ENCODE data around the gene CUL9. TPM values are rescaled to one million over a fixed set of nuclear protein-coding genes. Genes with fewer than 3 reads are reported as not detected.

The CUL9 gene
- total RNA-seq, 1 donor from 2014 or later: 42.1 TPM

GRCh38 chr6:43192911-43193310 is 10.9 kb downstream of the CUL9 start:
- DNase-seq (ENCODE audit: extremely low read depth, low read depth, low spot score): no peak

GRCh38 chr6:43193929-43194328 is 11.9 kb downstream of the CUL9 start:
- no peak for DNase-seq (ENCODE audit: extremely low read depth, low read depth, low spot score)

GRCh38 chr6:43196337-43196736 is 14.3 kb downstream of the CUL9 start:
- no peak for DNase-seq (ENCODE audit: extremely low read depth, low read depth, low spot score)

- DNase-seq (ENCODE audit: extremely low read depth, low read depth, low spot score): no peak
These were observed 17.9 kb downstream of the CUL9 start for GRCh38 chr6:43199912-43200311.

GRCh38 chr6:43200541-43200940 is 18.5 kb downstream of the CUL9 start:
- DNase-seq (ENCODE audit: extremely low read depth, low read depth, low spot score): no peak

- DNase-seq (ENCODE audit: extremely low read depth, low read depth, low spot score): no peak
These were observed 20.5 kb downstream of the CUL9 start for GRCh38 chr6:43202451-43202850.

GRCh38 chr6:43203029-43203717 is 21.2 kb downstream of the CUL9 start:
- DNase-seq (ENCODE audit: extremely low read depth, low read depth, low spot score): no peak

GRCh38 chr6:43203718-43204095 is 21.7 kb downstream of the CUL9 start:
- DNase-seq (ENCODE audit: extremely low read depth, low read depth, low spot score): no peak

- DNase-seq (ENCODE audit: extremely low read depth, low read depth, low spot score): no peak
These were observed 22.5 kb downstream of the CUL9 start for GRCh38 chr6:43204271-43205105.

- DNase-seq (ENCODE audit: extremely low read depth, low read depth, low spot score): no peak
These were observed 23.9 kb downstream of the CUL9 start for GRCh38 chr6:43205849-43206248.

GRCh38 chr6:43207286-43207685 is 25.3 kb downstream of the CUL9 start:
- DNase-seq (ENCODE audit: extremely low read depth, low read depth, low spot score): no peak

- no peak for DNase-seq (ENCODE audit: extremely low read depth, low read depth, low spot score)
These were observed 30.0 kb downstream of the CUL9 start for GRCh38 chr6:43211955-43212354.

GRCh38 chr6:43213431-43213830 is 31.4 kb downstream of the CUL9 start:
- DNase-seq (ENCODE audit: extremely low read depth, low read depth, low spot score): no peak

- DNase-seq (ENCODE audit: extremely low read depth, low read depth, low spot score): no peak
These were observed 33.1 kb downstream of the CUL9 start for GRCh38 chr6:43215066-43215465.

GRCh38 chr6:43216200-43216599 is 34.2 kb downstream of the CUL9 start:
- DNase-seq (ENCODE audit: extremely low read depth, low read depth, low spot score): no peak

- DNase-seq (ENCODE audit: extremely low read depth, low read depth, low spot score): no peak
These were observed 35.4 kb downstream of the CUL9 start for GRCh38 chr6:43217351-43217750.

- DNase-seq (ENCODE audit: extremely low read depth, low read depth, low spot score): no peak
These were observed 37.1 kb downstream of the CUL9 start for GRCh38 chr6:43219119-43219518.

- no peak for DNase-seq (ENCODE audit: extremely low read depth, low read depth, low spot score)
These were observed 37.8 kb downstream of the CUL9 start for GRCh38 chr6:43219814-43220213.

GRCh38 chr6:43220439-43220951 is 38.5 kb downstream of the CUL9 start:
- no peak for DNase-seq (ENCODE audit: extremely low read depth, low read depth, low spot score)

- no peak for DNase-seq (ENCODE audit: extremely low read depth, low read depth, low spot score)
These were observed 39.3 kb downstream of the CUL9 start for GRCh38 chr6:43221046-43221972.
